GM12878 (cell line): ENCODE data around the gene UBQLN4. TPM values are rescaled to one million over a fixed set of nuclear protein-coding genes. Genes with fewer than 3 reads are reported as not detected.
A peak's percentile ranks its signal among the peaks of the same experiment; 100 is the strongest.

Experiments used
- ASH2L ChIP-seq: fragments of 300-600, 200-600 bp; sonication (generic); IDR thresholded peaks from 2 replicates; pipeline ENCODE4 v1.6.1; 2017; ENCODE audit warnings: low read depth, mild to moderate bottlenecking, borderline replicate concordance
- ATF7 ChIP-seq: fragments of 450-650 bp; IDR thresholded peaks from 2 replicates; pipeline ENCODE4 v1.6.1; 2016; ENCODE audit warnings: low read depth, mild to moderate bottlenecking
- BCL11A ChIP-seq: IDR thresholded peaks from 2 replicates; pipeline ENCODE4 v1.6.1; 2011; ENCODE audit warnings: low read depth, low read length
- BCL3 ChIP-seq: IDR thresholded peaks from 2 replicates; pipeline ENCODE4 v1.6.1; 2011; ENCODE audit warnings: borderline replicate concordance, low read depth, mild to moderate bottlenecking, moderate library complexity, low read length; ENCODE audit not compliant: insufficient read depth, poor library complexity, severe bottlenecking
- CBX5 ChIP-seq: sonication (generic); IDR thresholded peaks from 2 replicates; pipeline ENCODE4 v1.6.1; 2016; ENCODE audit warnings: low read depth, moderate library complexity, mild to moderate bottlenecking, inconsistent platforms
- CTCF ChIP-seq, 3 experiments: IDR thresholded peaks in 2 of 3; conservative IDR thresholded peaks in 1 of 3; 2 replicates each; pipeline ENCODE4 v1.5.1; 2011; ENCODE audit warnings: low read depth in 3 of 3, low read length in 3 of 3, mild to moderate bottlenecking in 3 of 3, control low read depth in 2 of 3, moderate library complexity in 2 of 3, inconsistent platforms in 1 of 3, mixed read lengths in 1 of 3; ENCODE audit not compliant: control insufficient read depth in 2 of 3, insufficient read depth in 1 of 3; ENCODE audit errors: extremely low read depth in 1 of 3
- ELK1 ChIP-seq: IDR thresholded peaks from 2 replicates; pipeline ENCODE4 v1.6.1; 2012; ENCODE audit warnings: low read depth, low read length, improper control_type of control experiment
- ETV6 ChIP-seq, 2 experiments: fragments of 450-650 bp in 1 of 2; IDR thresholded peaks in 1 of 2; conservative IDR thresholded peaks in 1 of 2; 2 replicates each; pipeline ENCODE4 v1.6.1; 2014; ENCODE audit warnings: antibody characterized with exemption in 1 of 2, borderline replicate concordance in 1 of 2, low read depth in 1 of 2, mild to moderate bottlenecking in 1 of 2, moderate library complexity in 1 of 2
- MEF2B ChIP-seq: fragments of 450-650 bp; IDR thresholded peaks from 2 replicates; pipeline ENCODE4 v1.6.1; 2018; ENCODE audit warnings: mild to moderate bottlenecking, moderate library complexity; ENCODE audit not compliant: partially characterized antibody, poor library complexity, severe bottlenecking
- NRF1 ChIP-seq: conservative IDR thresholded peaks from 2 replicates; pipeline ENCODE4 v1.6.1; 2011; ENCODE audit warnings: mild to moderate bottlenecking, low read depth, low read length, improper control_type of control experiment
- PBX3 ChIP-seq: IDR thresholded peaks from 2 replicates; pipeline ENCODE4 v1.6.1; 2011; ENCODE audit warnings: mild to moderate bottlenecking, low read depth, low read length, moderate library complexity; ENCODE audit not compliant: insufficient replicate concordance
- POLR2AphosphoS2 ChIP-seq: IDR thresholded peaks from 2 replicates; pipeline ENCODE4 v1.6.1; 2011; ENCODE audit warnings: low read depth, mild to moderate bottlenecking, low read length, improper control_type of control experiment, moderate library complexity
- POLR2AphosphoS5 ChIP-seq: IDR thresholded peaks from 2 replicates; pipeline ENCODE4 v1.6.1; 2011; ENCODE audit warnings: mild to moderate bottlenecking, low read length, inconsistent platforms
- POU2F2 ChIP-seq: IDR thresholded peaks from 3 replicates; pipeline ENCODE4 v1.6.1; 2011; ENCODE audit warnings: low read depth, mild to moderate bottlenecking, low read length, borderline replicate concordance
- RBBP5 ChIP-seq: fragments of 200-600 bp; sonication (generic); conservative IDR thresholded peaks from 2 replicates; pipeline ENCODE4 v1.6.1; 2016
- RELA ChIP-seq: fragments of 450-650 bp; IDR thresholded peaks from 2 replicates; pipeline ENCODE4 v1.8.0; 2014; ENCODE audit warnings: borderline replicate concordance; ENCODE audit not compliant: partially characterized antibody
- SMAD1 ChIP-seq: fragments of 450-650 bp; IDR thresholded peaks from 2 replicates; pipeline ENCODE4 v1.6.1; 2018; ENCODE audit warnings: mild to moderate bottlenecking, low read depth; ENCODE audit not compliant: partially characterized antibody
- SPI1 ChIP-seq: IDR thresholded peaks from 2 replicates; pipeline ENCODE4 v1.6.1; 2011; ENCODE audit warnings: low read depth, mild to moderate bottlenecking, low read length, moderate library complexity, borderline replicate concordance; ENCODE audit not compliant: insufficient read depth
- SREBF2 ChIP-seq: IDR thresholded peaks from 2 replicates; pipeline ENCODE4 v1.6.1; 2012; ENCODE audit warnings: mild to moderate bottlenecking, low read length
- SUPT20H ChIP-seq: IDR thresholded peaks from 2 replicates; pipeline ENCODE4 v1.6.1; 2011; ENCODE audit warnings: low read depth, mild to moderate bottlenecking, low read length, moderate library complexity, borderline replicate concordance; ENCODE audit not compliant: control insufficient read depth
- TBL1XR1 ChIP-seq: IDR thresholded peaks from 2 replicates; pipeline ENCODE4 v1.6.1; 2012; ENCODE audit warnings: low read depth, low read length, improper control_type of control experiment
- TCF12 ChIP-seq: IDR thresholded peaks from 2 replicates; pipeline ENCODE4 v1.6.1; 2011; ENCODE audit warnings: low read depth, mild to moderate bottlenecking, low read length
- ZBED1 ChIP-seq: IDR thresholded peaks from 2 replicates; pipeline ENCODE4 v1.6.1; 2016; ENCODE audit warnings: borderline replicate concordance
- ZNF274 ChIP-seq: IDR thresholded peaks from one replicate; pipeline ENCODE4 v1.8.0; 2011; ENCODE audit not compliant: insufficient read length, insufficient read depth
- polyA plus RNA-seq, 11 experiments: library from polyadenylated mRNA; depleted of rRNA in 4 of 11; unstranded in 6 of 11; stranded (reverse) in 5 of 11; fragments of >200 nt; fragmentation: Nextera tagmentation in 4 of 11; fragmentation: Illumina TruSeq in 1 of 11; extraction: Ambion mirVana in 4 of 11; extraction: Trizol in 1 of 11; gene quantifications; 1 replicate in 1 of 11; 2 replicates in 10 of 11; pipeline versions ENCODE4 v1.2.1 to v1.2.3, GENCODE V29; 2011 to 2016; ENCODE audit warnings: inconsistent platforms in 2 of 11, missing spikeins in 2 of 11, low read depth in 1 of 11
- total RNA-seq, 4 experiments: library from RNA; depleted of rRNA in 3 of 4; stranded (reverse); fragments of >200 nt in 3 of 4; fragmentation: Illumina TruSeq in 1 of 4; extraction: Trizol in 1 of 4; gene quantifications; 2 replicates each; pipeline versions ENCODE4 v1.2.1 to v1.2.3, GENCODE V29; 2013 to 2021

UBQLN4 gene
- total and polyA plus RNA-seq, 10 of the 15 experiments (the other 5 are each of a cell fraction or from before 2014, with no cell fraction given) = 10.0 to 44.6 (median 19.7) TPM

- TF ChIP-seq SMAD1 (peak; percentile 62), POLR2AphosphoS5 (peak; percentile 14; the same call in 1 of the 2 replicates), SPI1 (peak; percentile 72; the same call in 1 of the 2 replicates), POLR2AphosphoS2 (no peak), ZBED1 (peak; percentile 90; the same call in 1 of the 2 replicates), SUPT20H (no peak), CTCF (IDR thresholded peaks at IDR 0.05 in 2 of 3, conservative IDR thresholded peaks at IDR 0.05 in 1 of 3; ENCODE audit: control insufficient read depth in 2 of 3, extremely low read depth in 1 of 3, insufficient read depth in 1 of 3, low read depth in 3 of 3, low read length in 3 of 3) (peak; percentile 97 to 99 (median 97)), MEF2B (peak; percentile 99), CBX5 (no peak), POU2F2 (peak; percentile 90), PBX3 (peak; percentile 69), ASH2L (peak; percentile 35; the same call in 1 of the 2 replicates), RBBP5 (no peak), TBL1XR1 (peak; percentile 98), BCL11A (peak; percentile 94), ATF7 (peak; percentile 90), NRF1 (0 out of 2 replicates have a peak, but pooled peaks have one; percentile 2), RELA (peak; percentile 88), ZNF274 (no peak), BCL3 (peak; percentile 95), ETV6 (conservative IDR thresholded peaks at IDR 0.05 in 1 of 2, IDR thresholded peaks at IDR 0.05 in 1 of 2; ENCODE audit: borderline replicate concordance in 1 of 2, low read depth in 1 of 2) (peak in 1 of 2 experiments; percentile 90; a peak in 2 of 4 replicates), SREBF2 (no peak), ELK1 (no peak), TCF12 (peak; percentile 76; the same call in 1 of the 2 replicates)
These were observed 43.2 kb upstream of the UBQLN4 start (continued) for GRCh38 chr1:156096640-156097391.
